HUES6 (cell line): ENCODE results near the gene SNTB2.
"Not testable (repeated sequence)": the region's sequence is repeated elsewhere in the genome, so short reads cannot be mapped to it uniquely, and the experiment has no call there.

Source experiments
- H3K27ac ChIP-seq: 2 replicates; pipeline ENCODE4 v1.7.0; 2013; ENCODE audit warnings: low read depth, mild to moderate bottlenecking, low read length, inconsistent platforms
- H3K27me3 ChIP-seq: 2 replicates; pipeline ENCODE4 v1.6.1; 2013; ENCODE audit warnings: low read length; ENCODE audit not compliant: control insufficient read depth, insufficient read depth
- H3K36me3 ChIP-seq: 2 replicates; pipeline ENCODE4 v1.6.1; 2013; ENCODE audit warnings: low read length; ENCODE audit not compliant: control insufficient read depth, insufficient read depth
- H3K4me1 ChIP-seq: 2 replicates; pipeline ENCODE4 v1.6.1; 2013; ENCODE audit warnings: low read length; ENCODE audit not compliant: control insufficient read depth, insufficient read depth
- H3K4me3 ChIP-seq: 2 replicates; pipeline ENCODE4 v1.5.1; 2013; ENCODE audit warnings: low read depth, low read length
- H3K9ac ChIP-seq: one replicate; pipeline ENCODE4 v1.6.1; 2013; ENCODE audit warnings: mild to moderate bottlenecking, low read length
- H3K9me3 ChIP-seq: 2 replicates; pipeline ENCODE4 v1.6.1; 2013; ENCODE audit warnings: low read depth, low read length; ENCODE audit not compliant: control insufficient read depth, insufficient read depth

SNTB2 gene

DNA sequence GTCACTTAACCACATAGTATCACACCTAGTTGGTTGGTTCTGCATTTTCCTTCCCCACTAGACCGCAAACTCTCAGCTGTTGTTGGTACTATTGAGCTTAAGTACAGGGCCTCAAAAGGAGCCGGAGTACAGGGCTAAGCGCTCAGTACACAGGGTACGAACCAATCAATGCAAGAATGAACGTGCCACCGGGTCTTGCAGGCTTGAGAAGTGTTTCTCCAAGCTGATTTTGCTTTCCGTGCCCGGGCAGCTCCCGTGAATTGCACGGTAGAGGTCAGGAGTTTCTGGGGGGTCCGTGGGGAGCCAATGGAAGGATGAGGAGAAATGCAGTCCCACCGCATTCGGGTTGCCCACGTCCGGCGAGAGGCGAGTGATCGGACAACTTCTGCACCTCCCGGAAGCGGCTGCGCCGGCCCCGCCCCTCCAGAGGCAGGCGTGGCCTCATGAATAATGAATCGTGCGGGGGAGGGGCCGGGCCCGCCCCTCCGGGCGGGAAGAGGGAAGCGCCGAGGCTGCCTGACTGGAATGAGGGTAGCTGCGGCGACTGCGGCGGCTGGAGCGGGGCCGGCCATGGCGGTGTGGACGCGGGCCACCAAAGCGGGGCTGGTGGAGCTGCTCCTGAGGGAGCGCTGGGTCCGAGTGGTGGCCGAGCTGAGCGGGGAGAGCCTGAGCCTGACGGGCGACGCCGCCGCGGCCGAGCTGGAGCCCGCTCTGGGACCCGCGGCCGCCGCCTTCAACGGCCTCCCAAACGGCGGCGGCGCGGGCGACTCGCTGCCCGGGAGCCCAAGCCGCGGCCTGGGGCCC is at the start of gene SNTB2:
Gene SNTB2 (plus strand): TSS at position 523 of the 804 bp plus-strand sequence. CDS start 3 bp downstream, at position 526.
- peak within 1 kb of the TSS; percentile 88 for H3K9ac ChIP-seq
- H3K27ac ChIP-seq = peak within 1 kb of the TSS; percentile 64; the same call in 1 of the 2 replicates
- no peaks in the 10 kb centered on the region for H3K27me3 ChIP-seq
- H3K4me1 ChIP-seq = peaks cover 19% of the 10 kb centered on the region
- H3K9me3 ChIP-seq = no peaks in the 10 kb centered on the region
- H3K4me3 ChIP-seq = peak within 1 kb of the TSS; percentile 70
- H3K36me3 ChIP-seq = no peaks in the 10 kb centered on the region

DNA sequence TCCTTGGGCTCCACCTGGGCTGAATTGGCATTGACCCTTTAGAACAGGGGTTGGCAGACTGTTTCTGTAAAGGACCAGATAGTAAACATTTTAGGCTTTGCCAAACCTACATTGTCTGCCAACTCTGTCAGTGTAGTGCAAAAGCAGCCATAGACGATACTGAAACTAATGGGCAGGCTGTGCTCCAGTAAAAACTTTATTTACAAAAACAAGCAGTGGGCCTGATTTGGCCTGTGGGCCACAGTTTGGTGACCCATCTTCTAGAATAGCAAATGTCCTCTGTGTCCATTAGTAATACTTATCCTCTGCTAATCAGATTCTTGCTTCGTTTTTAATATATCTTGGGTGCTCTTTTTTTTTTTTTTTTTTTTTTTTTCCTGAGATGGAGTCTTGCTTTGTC is 48.4 kb upstream of the SNTB2 start:
- no peaks in the 10 kb centered on the region for H3K9me3 ChIP-seq
- H3K4me1 ChIP-seq = peaks cover 1% of the 10 kb centered on the region
- H3K27me3 ChIP-seq = no peaks in the 10 kb centered on the region
- no peak overlapping the region for H3K9ac ChIP-seq
- peaks cover 88% of the 10 kb centered on the region for H3K36me3 ChIP-seq
- H3K4me3 ChIP-seq = no peak overlapping the region
- H3K27ac ChIP-seq = no peak overlapping the region

GRCh38 chr16:69139464-69139863 is 47.5 kb upstream of the SNTB2 start:
- not testable (repeated sequence) for H3K27me3 ChIP-seq, H3K9ac ChIP-seq, H3K4me1 ChIP-seq, H3K27ac ChIP-seq, H3K4me3 ChIP-seq, H3K9me3 ChIP-seq
- H3K36me3 ChIP-seq = peaks cover 86% of the 10 kb centered on the region

DNA sequence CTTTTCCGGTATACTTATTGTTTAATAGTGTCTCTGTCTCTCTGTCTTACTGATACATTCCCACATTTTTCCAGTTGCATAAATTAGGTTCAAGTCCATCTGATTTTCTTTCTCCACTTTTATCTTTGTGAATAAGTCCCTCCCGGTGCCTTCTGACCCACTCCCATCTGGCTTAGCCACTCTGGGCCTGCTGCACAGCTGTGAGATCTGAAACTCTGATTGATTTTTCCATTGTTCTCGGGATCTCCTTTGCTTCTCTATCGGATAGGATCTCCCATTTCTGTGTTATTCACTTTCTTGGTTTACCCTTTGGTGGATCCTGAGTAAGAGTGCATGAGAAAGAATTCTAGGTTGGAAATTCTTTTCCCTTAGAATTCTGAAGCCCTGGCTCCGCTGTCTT is 46.0 kb upstream of the SNTB2 start:
- Histone ChIP-seq H3K27ac (no peak overlapping the region), H3K9me3 (no peaks in the 10 kb centered on the region), H3K9ac (no peak overlapping the region), H3K4me1 (no peaks in the 10 kb centered on the region), H3K36me3 (peaks cover 91% of the 10 kb centered on the region), H3K27me3 (no peaks in the 10 kb centered on the region), H3K4me3 (no peak overlapping the region)

DNA sequence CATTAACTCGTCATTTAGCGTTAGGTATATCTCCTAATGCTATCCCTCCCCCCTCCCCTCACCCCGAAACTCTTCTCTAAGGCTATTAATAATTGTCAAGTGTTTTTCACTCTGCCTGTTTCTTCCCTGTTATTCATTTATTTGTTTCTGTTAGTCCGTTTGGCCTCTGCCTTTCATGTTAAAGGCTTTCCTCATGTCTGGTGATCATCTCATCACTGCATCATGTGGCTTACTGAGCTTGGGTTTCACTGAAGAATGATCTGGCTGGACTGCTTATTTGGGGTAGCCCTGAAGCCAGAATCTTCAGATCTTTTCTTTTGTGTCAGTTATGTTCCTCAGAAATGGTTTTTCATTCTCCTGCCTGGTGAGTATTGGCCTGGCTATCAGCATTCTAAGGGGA is 45.0 kb upstream of the SNTB2 start:
- H3K36me3 ChIP-seq = peaks cover 86% of the 10 kb centered on the region
- H3K27ac ChIP-seq = no peak overlapping the region
- no peaks in the 10 kb centered on the region for H3K27me3 ChIP-seq
- no peaks in the 10 kb centered on the region for H3K9me3 ChIP-seq
- no peaks in the 10 kb centered on the region for H3K4me1 ChIP-seq
- H3K9ac ChIP-seq = no peak overlapping the region
- no peak overlapping the region for H3K4me3 ChIP-seq

GRCh38 chr16:69143116-69143515 is 43.8 kb upstream of the SNTB2 start:
- H3K4me3 ChIP-seq = no peak overlapping the region
- no peaks in the 10 kb centered on the region for H3K27me3 ChIP-seq
- H3K9ac ChIP-seq = no peak overlapping the region
- no peaks in the 10 kb centered on the region for H3K9me3 ChIP-seq
- no peak overlapping the region for H3K27ac ChIP-seq
- H3K36me3 ChIP-seq = peaks cover 80% of the 10 kb centered on the region
- H3K4me1 ChIP-seq = no peaks in the 10 kb centered on the region

DNA sequence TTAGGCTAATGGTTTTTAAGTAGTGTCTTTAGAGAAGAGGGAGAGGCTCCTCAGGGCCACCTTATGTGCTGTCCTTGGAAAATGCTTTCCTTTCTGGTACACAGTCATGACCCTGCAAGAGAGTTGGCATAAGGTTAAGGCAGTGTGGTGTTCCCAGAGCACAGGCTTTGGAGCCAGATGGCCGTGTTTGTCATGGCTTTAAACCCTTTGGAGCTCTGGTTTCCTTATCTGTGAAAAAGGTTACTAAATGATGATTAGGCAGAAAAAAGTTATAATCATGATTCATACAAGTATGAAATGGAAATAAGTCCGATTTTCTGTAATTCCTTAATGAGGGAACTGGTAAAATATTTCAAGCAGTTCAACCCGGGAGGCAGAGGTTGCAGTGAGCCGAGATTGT is 41.3 kb upstream of the SNTB2 start:
- H3K9ac ChIP-seq = no peak overlapping the region
- no peak overlapping the region for H3K4me3 ChIP-seq
- H3K4me1 ChIP-seq = no peaks in the 10 kb centered on the region
- H3K27ac ChIP-seq = no peak overlapping the region
- no peaks in the 10 kb centered on the region for H3K9me3 ChIP-seq
- peaks cover 74% of the 10 kb centered on the region for H3K36me3 ChIP-seq
- no peaks in the 10 kb centered on the region for H3K27me3 ChIP-seq

DNA sequence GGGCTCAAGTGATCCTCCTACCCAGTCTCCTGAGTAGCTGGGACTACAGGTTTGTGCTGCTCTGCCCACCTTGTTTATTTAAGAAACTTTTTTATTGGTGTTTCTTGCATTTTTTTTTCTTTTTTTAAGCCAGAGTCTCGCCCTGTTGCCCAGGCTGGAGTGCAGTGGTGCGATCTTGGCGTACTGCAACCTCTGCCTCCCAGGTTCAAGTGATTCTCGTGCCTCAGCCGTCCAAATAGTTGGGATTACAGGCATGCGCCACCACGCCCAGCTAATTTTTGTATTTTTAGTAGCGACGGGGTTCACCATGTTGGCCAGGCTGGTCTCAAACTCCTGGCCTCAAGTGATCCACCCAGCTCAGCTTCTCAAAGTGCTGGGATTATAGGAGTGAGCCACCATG is 37.3 kb upstream of the SNTB2 start:
- H3K9me3 ChIP-seq, H3K27ac ChIP-seq, H3K4me3 ChIP-seq, H3K9ac ChIP-seq, H3K4me1 ChIP-seq, H3K27me3 ChIP-seq: not testable (repeated sequence)
- H3K36me3 ChIP-seq = peaks cover 77% of the 10 kb centered on the region

DNA sequence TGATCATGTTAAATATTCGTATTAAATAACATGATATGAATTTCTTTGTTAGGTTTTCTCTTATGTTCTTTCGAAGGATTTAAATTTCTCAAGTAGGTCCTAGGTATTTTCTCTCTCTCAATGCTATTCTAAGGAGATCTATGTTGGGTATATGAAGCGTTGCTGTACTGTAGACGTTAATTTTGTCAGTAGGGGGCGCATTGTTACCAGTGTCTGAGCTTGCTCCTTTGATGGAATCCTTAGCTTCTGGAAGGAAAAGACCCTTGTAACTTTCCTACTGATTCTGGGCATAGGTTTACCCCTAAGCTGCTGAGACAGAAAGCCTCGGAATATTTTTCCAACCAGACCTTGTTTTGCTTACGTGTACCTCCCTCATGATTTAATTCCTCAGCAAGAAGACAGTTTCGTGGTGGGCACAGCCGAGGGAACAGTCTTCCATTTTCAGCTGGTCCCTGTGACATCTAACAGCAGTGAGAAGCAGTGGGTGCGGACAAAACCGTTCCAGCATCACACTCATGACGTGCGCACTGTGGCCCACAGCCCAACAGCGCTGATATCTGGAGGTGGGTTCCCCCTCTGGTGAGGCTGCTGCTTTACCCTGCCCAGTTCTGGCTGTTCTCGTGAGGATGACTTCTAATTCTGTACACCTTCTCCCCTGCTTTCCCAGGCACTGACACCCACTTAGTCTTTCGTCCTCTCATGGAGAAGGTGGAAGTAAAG is 36.7 kb upstream of the SNTB2 start:
- no peak overlapping the region for H3K27ac ChIP-seq
- H3K36me3 ChIP-seq = peaks cover 80% of the 10 kb centered on the region
- H3K27me3 ChIP-seq = no peaks in the 10 kb centered on the region
- no peaks in the 10 kb centered on the region for H3K4me1 ChIP-seq
- no peak overlapping the region for H3K4me3 ChIP-seq
- no peaks in the 10 kb centered on the region for H3K9me3 ChIP-seq
- no peak overlapping the region for H3K9ac ChIP-seq

DNA sequence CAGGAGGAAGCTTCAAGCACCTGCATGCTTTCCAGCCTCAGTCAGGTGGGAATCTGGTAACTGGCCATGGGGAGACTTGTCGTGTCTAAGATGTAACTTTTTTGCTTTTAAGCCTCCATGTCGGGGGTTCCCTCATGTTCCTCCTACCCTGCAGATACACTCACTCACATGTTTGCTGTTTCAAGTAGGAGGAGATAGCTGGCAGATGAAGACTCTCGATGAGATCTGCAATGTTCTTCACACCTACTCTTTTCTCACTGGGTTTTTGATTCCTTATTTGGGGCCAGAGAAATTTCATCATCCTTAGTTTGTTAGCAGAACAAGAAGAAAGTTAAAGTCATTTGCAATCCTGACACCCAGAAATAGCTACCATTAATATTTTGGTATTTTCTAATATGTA is 29.8 kb upstream of the SNTB2 start:
- Histone ChIP-seq H3K4me1 (no peaks in the 10 kb centered on the region), H3K36me3 (peaks cover 88% of the 10 kb centered on the region), H3K27ac (no peak overlapping the region), H3K4me3 (no peak overlapping the region), H3K9ac (no peak overlapping the region), H3K9me3 (no peaks in the 10 kb centered on the region), H3K27me3 (no peaks in the 10 kb centered on the region)

- H3K4me3 ChIP-seq = no peak overlapping the region
- H3K4me1 ChIP-seq = no peaks in the 10 kb centered on the region
- no peak overlapping the region for H3K27ac ChIP-seq
- H3K9ac ChIP-seq = no peak overlapping the region
- H3K9me3 ChIP-seq = no peaks in the 10 kb centered on the region
- H3K27me3 ChIP-seq = no peaks in the 10 kb centered on the region
- H3K36me3 ChIP-seq = peaks cover 83% of the 10 kb centered on the region
These were observed 26.8 kb upstream of the SNTB2 start for GRCh38 chr16:69160192-69160591.
